CD14-positive monocyte (primary cell): Measurements from ENCODE around the gene ABCA3. TPM values are rescaled to one million over a fixed set of nuclear protein-coding genes. Genes with fewer than 3 reads are reported as not detected.

Experiments used
- DNase-seq, 3 donors: peaks; one replicate each; pipeline ENCODE4 v3.0.0-alpha.2; 2011 to 2022
- H2AFZ ChIP-seq: 2 replicates; pipeline ENCODE4 v1.6.0; 2012; ENCODE audit warnings: mild to moderate bottlenecking, low read depth, low read length, inconsistent platforms; ENCODE audit not compliant: insufficient read depth, poor library complexity, severe bottlenecking
- H3K27ac ChIP-seq, 2 donors: 1 replicate in 1 of 2; 2 replicates in 1 of 2; pipeline ENCODE4 v1.5.1; 2012 to 2013; ENCODE audit warnings: low read length in 2 of 2, control low read depth in 1 of 2, inconsistent platforms in 1 of 2, low read depth in 1 of 2, mild to moderate bottlenecking in 1 of 2
- H3K27me3 ChIP-seq, 2 donors: one replicate each; pipeline versions ENCODE4 v1.6.0 to v1.6.1; 2011 to 2013; ENCODE audit warnings: low read length in 2 of 2; ENCODE audit not compliant: control insufficient read depth in 2 of 2, insufficient read depth in 2 of 2
- H3K36me3 ChIP-seq, 2 donors: replicated peaks in 1 of 2; 1 replicate in 1 of 2; 2 replicates in 1 of 2; pipeline versions ENCODE4 v1.5.1 to v1.6.1; 2012 to 2013; ENCODE audit warnings: low read length in 2 of 2, control low read depth in 1 of 2, inconsistent platforms in 1 of 2, mild to moderate bottlenecking in 1 of 2; ENCODE audit not compliant: insufficient read depth in 2 of 2, control insufficient read depth in 1 of 2
- H3K4me1 ChIP-seq, 2 donors: 1 replicate in 1 of 2; 2 replicates in 1 of 2; pipeline versions ENCODE4 v1.5.1 to v1.6.1; 2012 to 2013; ENCODE audit warnings: low read length in 2 of 2, control low read depth in 1 of 2, inconsistent platforms in 1 of 2, mild to moderate bottlenecking in 1 of 2, moderate library complexity in 1 of 2; ENCODE audit not compliant: insufficient read depth in 2 of 2, control insufficient read depth in 1 of 2
- H3K4me2 ChIP-seq: replicated peaks from 2 replicates; pipeline ENCODE3; 2012; ENCODE audit warnings: low read length, moderate library complexity, mild to moderate bottlenecking; ENCODE audit not compliant: poor library complexity, severe bottlenecking; ENCODE audit errors: extremely low read depth
- H3K4me3 ChIP-seq, 3 experiments: fragments of 200-600 bp in 1 of 3; sonication (generic) in 1 of 3; replicated peaks in 1 of 3; 1 replicate in 2 of 3; 2 replicates in 1 of 3; pipeline ENCODE4 v1.5.1; 2011 to 2013; ENCODE audit warnings: low read length in 3 of 3, mild to moderate bottlenecking in 3 of 3, control low read depth in 2 of 3, low read depth in 2 of 3, inconsistent platforms in 1 of 3, moderate library complexity in 1 of 3
- H3K79me2 ChIP-seq: 2 replicates; pipeline ENCODE4 v1.6.0; 2012; ENCODE audit warnings: mild to moderate bottlenecking, control low read depth, inconsistent platforms, low read length, moderate library complexity; ENCODE audit not compliant: insufficient read depth
- H3K9ac ChIP-seq: 2 replicates; pipeline ENCODE4 v1.6.0; 2017; ENCODE audit warnings: low read length, mild to moderate bottlenecking; ENCODE audit not compliant: insufficient read depth, poor library complexity, severe bottlenecking
- H3K9me3 ChIP-seq, 2 donors: replicated peaks in 1 of 2; 1 replicate in 1 of 2; 2 replicates in 1 of 2; pipeline versions ENCODE4 v1.5.1 to v1.6.1; 2012 to 2013; ENCODE audit warnings: low read length in 2 of 2, control low read depth in 1 of 2; ENCODE audit not compliant: control insufficient read depth in 1 of 2, insufficient read depth in 1 of 2
- H4K20me1 ChIP-seq: 2 replicates; pipeline ENCODE4 v1.6.0; 2012; ENCODE audit warnings: mild to moderate bottlenecking, low read length, control low read depth, moderate library complexity; ENCODE audit not compliant: insufficient read depth
- H3K27ac Mint-ChIP-seq, 7 donors: one replicate each; pipeline ENCODE4 v1.8.0; 2020; ENCODE audit warnings: mild to moderate bottlenecking in 7 of 7, mixed read lengths in 7 of 7, moderate library complexity in 6 of 7, inconsistent platforms in 2 of 7
- H3K27me3 Mint-ChIP-seq, 3 donors: one replicate each; pipeline ENCODE4 v1.8.0; 2021 to 2022; ENCODE audit warnings: low read depth in 3 of 3, mild to moderate bottlenecking in 3 of 3, mixed read lengths in 3 of 3, moderate library complexity in 3 of 3, inconsistent platforms in 1 of 3
- H3K36me3 Mint-ChIP-seq, 2 donors: one replicate each; pipeline ENCODE4 v1.8.0; 2020; ENCODE audit warnings: mixed read lengths in 2 of 2, inconsistent platforms in 1 of 2, mild to moderate bottlenecking in 1 of 2
- H3K4me1 Mint-ChIP-seq: one replicate; pipeline ENCODE4 v1.8.0; 2020; ENCODE audit warnings: mild to moderate bottlenecking, mixed read lengths
- H3K4me3 Mint-ChIP-seq, 2 donors: one replicate each; pipeline ENCODE4 v1.8.0; 2020; ENCODE audit warnings: mild to moderate bottlenecking in 2 of 2, mixed read lengths in 2 of 2, moderate library complexity in 1 of 2
- H3K9me3 Mint-ChIP-seq, 7 donors: one replicate each; pipeline ENCODE4 v1.8.0; 2020 to 2022; ENCODE audit warnings: mixed read lengths in 7 of 7, mild to moderate bottlenecking in 6 of 7, moderate library complexity in 6 of 7, inconsistent platforms in 2 of 7
- CTCF ChIP-seq: fragments of 200-600 bp; IDR thresholded peaks from one replicate; pipeline ENCODE4 v1.8.0; 2022; ENCODE audit warnings: antibody characterized with exemption, mild to moderate bottlenecking
- WGBS: methylation state at CpG from one replicate; pipeline ENCODE4 v1.1.5; 2013; ENCODE audit warnings: missing lambda C conversion rate; ENCODE audit not compliant: insufficient coverage; 5-methylcytosine and 5-hydroxymethylcytosine counted together
- intact Hi-C, 2 donors: fragments of 100-400 bp; cut with micrococcal nuclease; formaldehyde crosslinking; loops; one replicate each; pipeline versions ENCODE4 v1.15.0 to v1.15.1; 2023
- polyA plus RNA-seq, 3 donors: library from polyadenylated mRNA; depleted of rRNA in 1 of 3; unstranded in 2 of 3; stranded (reverse) in 1 of 3; fragments of 300-500 nt in 2 of 3; fragments of >200 nt in 1 of 3; fragmentation: Illumina TruSeq in 2 of 3; gene quantifications; 1 replicate in 2 of 3; 2 replicates in 1 of 3; pipeline ENCODE4 v1.2.3, GENCODE V29; 2012 to 2021

ABCA3 gene
- polyA plus RNA-seq, 3 donors = 0.06 to 1.2 (median 0.68) TPM

- TF ChIP-seq CTCF = no peak
- peaks cover 5 to 6% of the 10 kb centered on the region in 2 donors for H3K4me1 ChIP-seq
- peaks cover 35 to 50% (median 36%) of the 10 kb centered on the region in 3 donors for H3K27me3 Mint-ChIP-seq
- H4K20me1 ChIP-seq = peaks cover 26% of the 10 kb centered on the region
- peaks cover 55 to 62% of the 10 kb centered on the region in 2 donors for H3K36me3 ChIP-seq
- H3K4me2 ChIP-seq = no peak overlapping the region
- peaks cover 18 to 38% of the 10 kb centered on the region in 2 donors for H3K27me3 ChIP-seq
- H3K79me2 ChIP-seq = no peaks in the 10 kb centered on the region
- H2AFZ ChIP-seq = no peak overlapping the region
- intact Hi-C loops = no loop called here
- H3K27ac ChIP-seq = no peak overlapping the region
- no peak overlapping the region for H3K4me3 Mint-ChIP-seq
- DNase-seq = no peak
- peaks cover 5% of the 10 kb centered on the region for H3K4me1 Mint-ChIP-seq
- no peak overlapping the region for H3K4me3 ChIP-seq
- H3K9me3 ChIP-seq = no peaks in the 10 kb centered on the region
- WGBS = 97% methylated on average over 14 of the region's 18 CpGs
- no peak overlapping the region for H3K9ac ChIP-seq
- peak overlapping the region in 1 of 7 donors; percentile 20 for H3K27ac Mint-ChIP-seq
- H3K36me3 Mint-ChIP-seq = peaks cover 48 to 64% of the 10 kb centered on the region in 2 donors
- H3K9me3 Mint-ChIP-seq = peaks cover 0 to 6% (median 0%) of the 10 kb centered on the region in 7 donors
Measured at GRCh38 chr16:2234813-2235170, 105.7 kb downstream of the ABCA3 start.

DNA sequence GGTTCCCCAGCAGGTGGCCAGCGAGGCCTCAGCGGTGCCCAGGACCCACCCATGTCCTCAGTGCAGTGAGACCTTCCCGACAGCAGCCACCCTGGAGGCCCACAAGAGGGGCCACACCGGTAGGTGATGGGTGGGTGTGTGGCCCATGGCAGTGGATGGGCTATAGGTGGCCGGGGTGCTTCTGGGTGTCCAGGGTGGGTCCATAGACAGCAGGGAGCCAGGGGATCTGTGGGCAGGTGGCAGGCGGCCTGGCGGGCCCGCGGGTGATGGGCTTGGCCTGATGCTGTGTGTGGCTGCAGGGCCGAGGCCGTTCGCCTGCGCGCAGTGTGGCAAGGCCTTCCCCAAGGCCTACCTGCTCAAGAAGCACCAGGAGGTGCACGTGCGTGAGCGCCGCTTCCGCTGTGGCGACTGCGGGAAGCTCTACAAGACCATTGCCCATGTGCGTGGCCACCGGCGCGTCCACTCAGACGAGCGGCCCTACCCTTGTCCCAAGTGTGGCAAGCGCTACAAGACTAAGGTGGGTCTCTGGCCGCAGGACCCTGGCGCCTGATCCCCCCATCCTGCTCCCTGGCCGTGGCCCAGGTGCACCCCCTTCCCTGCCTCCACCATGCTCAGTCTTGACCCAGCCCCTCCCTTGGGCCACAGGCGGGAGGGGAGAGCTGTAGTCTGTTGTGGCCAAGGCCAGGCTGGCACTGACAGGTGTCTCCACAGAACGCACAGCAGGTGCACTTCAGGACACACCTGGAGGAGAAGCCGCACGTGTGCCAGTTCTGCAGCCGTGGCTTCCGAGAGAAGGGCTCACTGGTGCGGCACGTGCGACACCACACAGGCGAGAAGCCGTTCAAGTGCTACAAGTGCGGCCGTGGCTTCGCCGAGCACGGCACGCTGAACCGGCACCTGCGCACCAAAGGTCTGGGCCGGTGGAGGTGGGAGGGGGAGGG, 106.4 kb downstream of the ABCA3 start:
- H3K4me3 Mint-ChIP-seq = no peak overlapping the region
- Histone ChIP-seq H3K4me1 (peaks cover 5 to 6% of the 10 kb centered on the region in 2 donors), H3K9ac (no peak overlapping the region), H3K79me2 (no peaks in the 10 kb centered on the region), H3K36me3 (peaks cover 61 to 63% of the 10 kb centered on the region in 2 donors), H3K9me3 (no peaks in the 10 kb centered on the region), H3K4me3 (no peak overlapping the region), H3K27ac (no peak overlapping the region), H3K27me3 (peaks cover 18 to 38% of the 10 kb centered on the region in 2 donors), H4K20me1 (peaks cover 30% of the 10 kb centered on the region), H2AFZ (no peak overlapping the region), H3K4me2 (no peak overlapping the region)
- peaks cover 50 to 64% of the 10 kb centered on the region in 2 donors for H3K36me3 Mint-ChIP-seq
- TF ChIP-seq CTCF = no peak
- H3K4me1 Mint-ChIP-seq = peaks cover 5% of the 10 kb centered on the region
- DNase-seq = no peak
- peaks cover 33 to 46% (median 33%) of the 10 kb centered on the region in 3 donors for H3K27me3 Mint-ChIP-seq
- H3K9me3 Mint-ChIP-seq = peaks cover 0 to 6% (median 0%) of the 10 kb centered on the region in 7 donors
- intact Hi-C loops = no loop called here
- H3K27ac Mint-ChIP-seq = no peak overlapping the region
- WGBS = 96% methylated on average over 50 of the region's 51 CpGs
